BJ (cell line): ENCODE data around the gene C1orf174. TPM values are rescaled to one million over a fixed set of nuclear protein-coding genes. Genes with fewer than 3 reads are reported as not detected.
A peak's percentile ranks its signal among the peaks of the same experiment; 100 is the strongest.

ENCODE experiments used
- CTCF ChIA-PET: fragments of 350-600 bp; formaldehyde crosslinking; extraction: SDS; loops from one replicate; lab custom pipeline; 2021; ENCODE audit warnings: antibody characterized with exemption, inconsistent platforms; lab: Yijun Ruan, JAX
- POLR2A ChIA-PET: fragments of 300-600 bp; sonication (Branson Sonifier 250); formaldehyde crosslinking; extraction: SDS; loops from one replicate; lab custom pipeline; 2021; ENCODE audit warnings: antibody characterized with exemption; lab: Charles Lee
- DNase-seq: peaks from one replicate; pipeline ENCODE4 v3.0.0-alpha.2; 2011; ENCODE audit warnings: low read depth
- H3K27me3 ChIP-seq: 2 replicates; pipeline ENCODE4 v1.6.0; 2011; ENCODE audit warnings: low read length; ENCODE audit not compliant: control insufficient read depth, insufficient read depth
- H3K36me3 ChIP-seq: 2 replicates; pipeline ENCODE4 v1.5.1; 2011; ENCODE audit warnings: low read length; ENCODE audit not compliant: control insufficient read depth, insufficient read depth
- H3K4me3 ChIP-seq: 2 replicates; pipeline ENCODE4 v1.5.1; 2011; ENCODE audit warnings: low read depth, mild to moderate bottlenecking, control low read depth, low read length
- polyA plus RNA-seq: library from polyadenylated mRNA; depleted of rRNA; stranded (reverse); fragments of >200 nt; gene quantifications from 2 replicates; pipeline ENCODE4 v1.2.3, GENCODE V29; 2011
- TF ChIP-seq, protein P1 (sequence below): IDR thresholded peaks from 2 replicates; pipeline ENCODE4 v1.5.1; 2011; ENCODE audit warnings: low read depth, mild to moderate bottlenecking, control low read depth, inconsistent platforms, low read length, moderate library complexity; ENCODE audit not compliant: insufficient read depth

C1orf174 gene
- polyA plus RNA-seq, 1 experiment: 33.8 TPM

DNA sequence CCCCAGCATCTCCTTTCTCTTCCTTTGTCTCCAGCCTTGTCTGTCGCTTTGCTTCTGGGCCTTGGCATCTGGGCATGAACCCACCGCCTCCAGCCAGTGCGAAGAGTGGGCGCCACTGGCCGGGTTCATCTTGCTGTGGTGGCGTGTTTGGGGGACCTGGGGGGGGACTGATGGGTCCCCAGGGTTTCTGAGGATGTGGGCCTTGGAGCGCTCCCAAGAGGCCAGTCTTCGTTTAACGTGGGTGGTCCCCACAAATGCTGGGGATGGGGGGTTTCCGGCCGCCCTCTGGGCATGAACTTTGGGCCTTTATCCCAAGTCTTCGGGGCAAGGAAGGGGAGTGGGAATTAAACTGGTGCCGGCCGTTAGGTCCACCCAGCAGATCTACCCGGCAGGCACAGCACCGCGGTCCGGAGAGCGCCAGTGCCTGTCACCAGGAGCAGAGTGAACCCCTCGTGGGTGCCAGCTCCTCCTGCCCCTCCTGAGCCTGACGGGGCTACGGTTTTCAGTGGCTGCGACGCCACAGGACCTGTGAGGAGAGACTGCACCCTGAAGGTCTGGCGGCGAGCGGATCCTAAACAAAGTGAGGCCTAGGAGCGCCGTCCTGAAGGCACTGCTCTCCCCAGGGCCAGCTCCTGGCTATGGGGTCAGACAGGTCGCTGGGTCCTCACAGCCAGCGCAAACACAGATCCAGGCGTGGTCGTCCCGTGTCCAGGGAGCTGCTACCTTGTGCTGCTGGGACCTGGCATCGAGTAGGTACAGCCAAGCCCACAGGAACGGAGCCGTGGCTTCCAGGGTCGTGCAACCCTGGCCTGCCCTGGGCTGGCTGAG is 12.1 kb upstream of the C1orf174 start:
- POLR2A ChIA-PET: no interaction called here
- TF ChIP-seq, protein P1, sequence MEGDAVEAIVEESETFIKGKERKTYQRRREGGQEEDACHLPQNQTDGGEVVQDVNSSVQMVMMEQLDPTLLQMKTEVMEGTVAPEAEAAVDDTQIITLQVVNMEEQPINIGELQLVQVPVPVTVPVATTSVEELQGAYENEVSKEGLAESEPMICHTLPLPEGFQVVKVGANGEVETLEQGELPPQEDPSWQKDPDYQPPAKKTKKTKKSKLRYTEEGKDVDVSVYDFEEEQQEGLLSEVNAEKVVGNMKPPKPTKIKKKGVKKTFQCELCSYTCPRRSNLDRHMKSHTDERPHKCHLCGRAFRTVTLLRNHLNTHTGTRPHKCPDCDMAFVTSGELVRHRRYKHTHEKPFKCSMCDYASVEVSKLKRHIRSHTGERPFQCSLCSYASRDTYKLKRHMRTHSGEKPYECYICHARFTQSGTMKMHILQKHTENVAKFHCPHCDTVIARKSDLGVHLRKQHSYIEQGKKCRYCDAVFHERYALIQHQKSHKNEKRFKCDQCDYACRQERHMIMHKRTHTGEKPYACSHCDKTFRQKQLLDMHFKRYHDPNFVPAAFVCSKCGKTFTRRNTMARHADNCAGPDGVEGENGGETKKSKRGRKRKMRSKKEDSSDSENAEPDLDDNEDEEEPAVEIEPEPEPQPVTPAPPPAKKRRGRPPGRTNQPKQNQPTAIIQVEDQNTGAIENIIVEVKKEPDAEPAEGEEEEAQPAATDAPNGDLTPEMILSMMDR: no peak

GRCh38 chr1:3910857-3911845 is 11.1 kb upstream of the C1orf174 start:
- POLR2A ChIA-PET: interaction anchor here (0.6 kb wide), 1 partner anchor 9 kb away, joined by 3 read pairs; no protein-coding TSS in a partner anchor
- TF ChIP-seq, protein P1: peak; percentile 76
- CTCF ChIA-PET: interaction anchor here (1.1 kb wide), 1 partner anchor 15 kb away, joined by 3 read pairs; no protein-coding TSS in a partner anchor
- Histone ChIP-seq H3K27me3 (no peaks in the 10 kb centered on the region), H3K36me3 (no peaks in the 10 kb centered on the region), H3K4me3 (no peak overlapping the region)
- no peak for DNase-seq

More for the DNA sequence above, 12.1 kb upstream of the C1orf174 start:
- CTCF ChIA-PET: interaction anchor here (1.1 kb wide), 1 partner anchor 14 kb away, joined by 3 read pairs; no protein-coding TSS in a partner anchor
- Histone ChIP-seq H3K27me3 (no peaks in the 10 kb centered on the region), H3K36me3 (no peaks in the 10 kb centered on the region), H3K4me3 (no peak overlapping the region)
- no peak for DNase-seq

GRCh38 chr1:3910049-3910731 is 10.1 kb upstream of the C1orf174 start:
- POLR2A ChIA-PET: no interaction called here
- H3K36me3 ChIP-seq: no peaks in the 10 kb centered on the region
- no peak overlapping the region for H3K4me3 ChIP-seq
- no peak for DNase-seq
- H3K27me3 ChIP-seq: no peaks in the 10 kb centered on the region
- CTCF ChIA-PET: no interaction called here
- TF ChIP-seq, protein P1: no peak

GRCh38 chr1:3909615-3910014 is 9.5 kb upstream of the C1orf174 start:
- TF ChIP-seq, protein P1: no peak
- H3K4me3 ChIP-seq: no peak overlapping the region
- ChIA-PET POLR2A (no interaction called here), CTCF (no interaction called here)
- no peak for DNase-seq
- no peaks in the 10 kb centered on the region for H3K27me3 ChIP-seq
- no peaks in the 10 kb centered on the region for H3K36me3 ChIP-seq
